GM12864 (cell line): ENCODE results near the gene PXDC1.

ENCODE experiments used
- DNase-seq: peaks from one replicate; pipeline ENCODE4 v3.0.0-alpha.2; 2011; ENCODE audit warnings: low read depth
- H3K4me3 ChIP-seq: 2 replicates; pipeline ENCODE4 v1.5.1; 2011; ENCODE audit warnings: mild to moderate bottlenecking, low read depth, low read length, control low read depth
- CTCF ChIP-seq: IDR thresholded peaks from 2 replicates; pipeline ENCODE4 v1.5.1; 2011; ENCODE audit warnings: low read depth, mild to moderate bottlenecking, moderate library complexity, low read length, control low read depth, inconsistent platforms; ENCODE audit errors: missing control alignments

Gene PXDC1

GRCh38 chr6:3749067-3749841 lies 2.3 kb downstream of the PXDC1 start:
- no peak for TF ChIP-seq CTCF
- DNase-seq: no peak
- no peak overlapping the region for H3K4me3 ChIP-seq

GRCh38 chr6:3748208-3749066 lies 3.1 kb downstream of the PXDC1 start:
- TF ChIP-seq CTCF: peak; percentile 80

GRCh38 chr6:3747100-3747737 lies 4.3 kb downstream of the PXDC1 start:
- no peak overlapping the region for H3K4me3 ChIP-seq
- no peak for DNase-seq
- no peak for TF ChIP-seq CTCF

More at GRCh38 chr6:3748208-3749066, 3.1 kb downstream of the PXDC1 start:
- no peak for DNase-seq
- no peak overlapping the region for H3K4me3 ChIP-seq

GRCh38 chr6:3746696-3747095 lies 4.8 kb downstream of the PXDC1 start:
- no peak for TF ChIP-seq CTCF
- DNase-seq: no peak
- no peak overlapping the region for H3K4me3 ChIP-seq

GRCh38 chr6:3746119-3746691 lies 5.3 kb downstream of the PXDC1 start:
- no peak overlapping the region for H3K4me3 ChIP-seq
- no peak for DNase-seq
- TF ChIP-seq CTCF: no peak

- no peak for DNase-seq
- TF ChIP-seq CTCF: no peak
These were observed 5.9 kb downstream of the PXDC1 start for GRCh38 chr6:3745566-3746118.

More at GRCh38 chr6:3745566-3746118, 5.9 kb downstream of the PXDC1 start:
- H3K4me3 ChIP-seq: no peak overlapping the region
